ENCODE measurements around the gene AOC3.
"Not testable (repeated sequence)": the region's sequence is repeated elsewhere in the genome, so short reads cannot be mapped to it uniquely, and the experiment has no call there.

The AOC3 gene

GRCh38 chr17:42844761-42845555 is 6.0 kb upstream of the AOC3 start:
- no peak for DNase-seq

- no peak for DNase-seq
Measured at GRCh38 chr17:42845556-42845917, 5.5 kb upstream of the AOC3 start.

- no peak for DNase-seq
Measured at GRCh38 chr17:42845918-42846593, 4.9 kb upstream of the AOC3 start.

- DNase-seq: no peak
Measured at GRCh38 chr17:42846594-42847280, 4.3 kb upstream of the AOC3 start.

- DNase-seq: no peak
Measured at GRCh38 chr17:42848093-42848492, 2.9 kb upstream of the AOC3 start.

- no peak for DNase-seq
Measured at GRCh38 chr17:42849031-42849430, 2.0 kb upstream of the AOC3 start.

GRCh38 chr17:42849451-42850181 is 1.4 kb upstream of the AOC3 start:
- no peak for DNase-seq

- not testable (repeated sequence) for DNase-seq
Measured at GRCh38 chr17:42851371-42852240, 607 bp downstream of the AOC3 start.

- no peak for DNase-seq
Measured at GRCh38 chr17:42852351-42852750, 1.4 kb downstream of the AOC3 start.

GRCh38 chr17:42853004-42853403 is 2.0 kb downstream of the AOC3 start:
- DNase-seq: no peak

GRCh38 chr17:42853597-42853967 is 2.6 kb downstream of the AOC3 start:
- DNase-seq: no peak

- no peak for DNase-seq
Measured at GRCh38 chr17:42853968-42854790, 3.2 kb downstream of the AOC3 start.

GRCh38 chr17:42855048-42855596 is 4.1 kb downstream of the AOC3 start:
- no peak for DNase-seq

GRCh38 chr17:42856093-42856492 is 5.1 kb downstream of the AOC3 start:
- DNase-seq: not testable (repeated sequence)

- not testable (repeated sequence) for DNase-seq
Measured at GRCh38 chr17:42856516-42856915, 5.5 kb downstream of the AOC3 start.

GRCh38 chr17:42857389-42857788 is 6.4 kb downstream of the AOC3 start:
- DNase-seq: no peak

- DNase-seq: no peak
Measured at GRCh38 chr17:42865638-42866094, 14.7 kb downstream of the AOC3 start.

- no peak for DNase-seq
Measured at GRCh38 chr17:42866216-42866615, 15.2 kb downstream of the AOC3 start.

GRCh38 chr17:42866631-42867575 is 15.9 kb downstream of the AOC3 start:
- no peak for DNase-seq
